Measurements from ENCODE around the gene SH3TC1.

The SH3TC1 gene

GRCh38 chr4:8247047-8247930, 48.2 kb downstream of the SH3TC1 start:
- DNase-seq: no peak

GRCh38 chr4:8248091-8248490, 49.0 kb downstream of the SH3TC1 start:
- DNase-seq: no peak

DNA sequence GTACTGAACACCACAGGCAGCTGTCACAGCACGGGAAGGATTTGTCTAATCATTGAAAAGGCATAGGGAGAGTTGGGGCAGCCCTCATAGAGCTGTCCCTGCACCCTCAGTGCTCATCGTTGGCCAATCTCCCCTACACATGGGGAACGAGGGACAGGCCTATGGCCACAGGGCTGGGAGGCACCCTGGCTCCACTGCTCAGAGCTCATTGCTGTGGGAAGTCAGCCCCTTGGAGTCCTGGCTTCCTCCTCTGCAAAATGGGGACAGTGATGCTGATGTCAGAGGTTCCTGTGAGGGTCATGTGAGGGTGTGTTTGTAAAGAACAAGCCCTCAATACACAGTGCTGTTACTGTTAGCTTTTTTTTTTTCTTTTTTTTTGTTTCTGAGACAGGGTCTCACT, 51.1 kb downstream of the SH3TC1 start:
- no peak for DNase-seq

GRCh38 chr4:8250637-8251036, 51.5 kb downstream of the SH3TC1 start:
- no peak for DNase-seq

DNA sequence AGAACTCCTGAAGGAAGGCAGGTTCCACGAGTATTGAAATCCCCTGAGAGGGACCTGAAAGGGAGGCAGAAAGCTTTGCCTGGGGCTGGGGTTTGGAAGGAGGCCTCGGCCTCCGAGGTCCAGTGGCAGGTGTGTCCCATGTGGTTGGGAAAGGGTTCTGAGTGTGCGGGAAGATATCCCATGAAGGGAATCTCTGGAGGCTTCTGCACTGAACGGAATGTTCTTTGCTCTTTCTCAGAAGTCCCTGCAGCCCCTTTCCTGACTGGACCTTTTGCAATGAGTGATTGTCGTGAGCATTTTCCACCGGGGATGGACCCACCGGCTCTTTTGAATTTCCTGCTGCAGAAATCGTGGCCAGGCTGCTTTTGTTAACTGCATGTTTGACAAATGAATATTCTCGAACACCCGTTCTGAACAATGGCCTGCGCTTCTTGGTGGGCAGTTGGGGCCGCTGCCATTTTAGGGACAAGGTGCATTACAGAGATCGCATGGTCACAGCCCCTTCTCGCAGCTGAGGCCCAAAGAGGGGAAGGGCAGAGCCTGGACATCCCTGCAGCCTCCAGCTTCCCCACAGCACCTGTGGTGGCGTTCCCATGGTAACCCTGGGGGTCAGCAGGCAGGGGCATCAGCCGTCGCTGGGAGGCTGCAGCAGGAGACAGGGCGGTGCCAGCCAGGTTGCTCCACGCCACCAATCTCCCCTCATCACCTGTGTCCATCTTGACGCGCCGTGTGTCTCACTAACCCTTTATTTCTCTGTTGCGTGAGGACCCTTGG, 52.2 kb downstream of the SH3TC1 start:
- no peak for DNase-seq

- no peak for DNase-seq
Measured at GRCh38 chr4:8252301-8253173, 53.4 kb downstream of the SH3TC1 start.

GRCh38 chr4:8254076-8254475, 55.0 kb downstream of the SH3TC1 start:
- no peak for DNase-seq

- DNase-seq: no peak
Measured at GRCh38 chr4:8255698-8256441, 56.8 kb downstream of the SH3TC1 start.

DNA sequence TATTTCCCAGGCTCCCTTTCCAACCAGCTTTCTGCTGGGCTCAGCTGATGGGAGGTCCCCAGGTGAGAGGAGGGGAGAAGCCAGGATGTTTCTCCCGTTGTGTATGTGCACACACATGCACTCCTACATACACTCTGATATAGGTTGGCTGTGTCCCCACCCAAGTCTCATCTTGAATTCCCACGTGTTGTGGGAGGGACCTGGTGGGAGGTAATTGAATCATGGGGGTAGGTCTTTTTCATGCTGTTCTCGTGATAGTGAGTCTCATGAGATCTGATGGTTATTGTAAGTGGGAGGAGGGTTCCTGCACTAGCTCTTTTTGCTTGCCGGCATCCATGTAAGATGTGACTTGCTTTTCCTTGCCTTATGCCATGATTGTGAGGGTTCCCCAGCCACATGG, 58.8 kb downstream of the SH3TC1 start:
- DNase-seq: no peak

DNA sequence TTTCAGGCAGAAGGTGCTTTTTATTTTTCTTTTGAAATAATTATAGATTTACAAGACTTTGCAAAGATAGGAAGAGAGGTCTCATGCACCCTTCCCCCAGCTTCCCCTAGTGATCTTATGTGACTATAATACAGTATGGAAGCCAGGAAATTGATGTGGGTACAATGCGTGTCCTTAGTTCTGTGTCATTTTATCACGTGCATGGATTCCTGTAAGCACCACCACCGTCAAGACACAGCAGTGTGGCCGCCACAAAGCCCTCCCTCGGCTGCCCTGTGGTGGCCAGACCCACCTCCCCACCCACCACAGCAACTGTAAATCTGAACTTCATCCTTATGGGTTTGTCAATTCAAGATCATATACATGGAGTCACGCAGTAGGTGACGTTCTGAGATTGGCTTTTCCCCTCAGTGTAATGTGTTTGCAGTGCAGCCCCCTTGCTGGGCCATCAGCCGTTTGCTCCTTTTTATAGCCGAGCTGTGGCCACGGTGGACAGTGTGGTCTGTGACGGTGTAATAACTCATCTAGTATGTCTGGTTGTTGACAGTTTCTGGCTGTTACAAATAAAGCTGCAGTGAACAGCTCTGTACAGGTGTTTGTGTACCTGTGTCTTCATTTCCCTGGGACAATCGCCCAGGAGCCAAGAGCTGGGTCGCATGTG, 59.6 kb downstream of the SH3TC1 start:
- DNase-seq: no peak

DNA sequence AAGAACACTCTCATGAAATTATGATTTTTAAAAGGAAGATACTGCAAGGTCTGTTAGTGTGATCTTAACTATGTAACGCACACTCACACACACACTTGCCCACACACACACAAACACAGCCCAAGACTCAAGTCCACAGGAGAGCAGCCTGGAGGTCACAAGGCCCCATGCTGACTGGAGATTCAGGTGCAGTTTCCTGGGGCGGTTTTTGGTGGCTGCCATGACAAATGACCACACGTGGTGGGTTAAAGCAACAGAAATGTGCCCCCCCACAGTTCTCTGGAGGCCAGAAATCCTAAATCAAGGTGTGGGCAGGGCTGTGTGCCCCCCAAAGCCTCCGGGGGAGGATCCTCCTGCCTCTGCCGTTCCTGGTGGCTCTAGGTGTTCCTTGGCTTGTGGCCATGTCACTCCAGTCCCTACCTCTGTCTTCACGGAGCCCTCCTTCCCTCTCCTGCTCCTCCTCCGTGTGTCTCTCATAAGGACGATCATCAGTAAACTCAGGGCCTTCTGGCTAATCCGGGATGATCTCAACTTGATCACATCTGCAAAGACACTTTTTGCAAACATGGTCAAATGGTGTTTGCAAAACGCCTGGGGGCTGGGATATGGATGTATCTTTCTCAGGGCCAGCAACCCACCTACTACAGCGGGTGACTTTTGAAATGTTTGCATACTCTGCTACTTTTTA, 60.8 kb downstream of the SH3TC1 start:
- DNase-seq: no peak

GRCh38 chr4:8260656-8261111, 61.6 kb downstream of the SH3TC1 start:
- no peak for DNase-seq

GRCh38 chr4:8261851-8262535, 62.9 kb downstream of the SH3TC1 start:
- no peak for DNase-seq

DNA sequence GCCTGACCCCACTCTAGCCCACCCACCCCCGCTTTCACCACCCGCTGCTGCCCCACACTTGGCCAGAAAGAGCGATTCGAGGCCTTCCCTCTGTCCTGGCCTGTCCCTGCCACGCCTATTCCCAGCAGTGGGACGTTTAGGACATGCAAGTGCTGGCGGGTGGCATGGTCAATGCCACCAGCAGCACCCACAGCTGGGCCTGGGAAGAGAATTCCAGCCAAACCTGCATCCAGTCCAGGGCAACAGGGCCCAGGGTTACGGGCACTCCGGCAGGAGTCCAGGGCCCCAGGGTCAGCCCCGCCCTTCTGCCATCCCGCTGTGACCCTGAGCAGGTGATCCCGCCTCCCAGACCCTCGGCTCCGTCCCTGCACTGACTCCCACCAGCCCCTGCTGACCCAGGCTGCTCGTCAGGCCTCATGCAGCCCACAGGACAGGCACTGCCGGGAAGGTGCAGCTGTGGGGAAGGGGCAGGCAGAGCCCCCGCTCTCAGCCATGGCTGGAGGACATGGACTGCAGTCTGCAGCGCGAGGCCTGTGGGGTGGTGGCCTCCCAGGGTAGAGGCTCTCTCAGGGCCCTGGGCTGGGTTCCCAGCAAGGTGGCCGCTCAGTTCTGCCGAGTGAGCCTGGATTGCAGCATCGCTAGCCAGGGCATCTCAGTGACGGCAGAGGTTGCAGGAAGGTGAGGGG, 63.7 kb downstream of the SH3TC1 start:
- no peak for DNase-seq

DNA sequence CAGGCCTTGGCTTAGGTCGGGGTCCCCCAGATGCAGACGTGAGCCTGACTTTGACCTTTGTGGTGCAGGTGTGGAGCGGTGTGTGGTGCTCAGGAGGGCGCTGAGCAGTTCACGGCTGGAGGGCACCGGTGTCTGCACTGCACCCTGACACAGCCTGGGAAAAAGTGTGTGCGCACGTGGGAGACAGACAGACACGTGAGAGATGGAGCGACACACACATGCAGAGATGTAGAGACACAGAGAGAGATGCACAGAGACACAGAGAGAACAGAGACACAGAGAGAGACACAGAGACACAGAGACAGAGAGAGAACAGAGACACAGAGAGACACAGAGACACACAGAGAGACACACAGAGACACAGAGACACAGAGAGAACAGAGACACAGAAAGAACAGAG, 64.3 kb downstream of the SH3TC1 start:
- no peak for DNase-seq

GRCh38 chr4:8264106-8264505, 65.0 kb downstream of the SH3TC1 start:
- DNase-seq: no peak

- no peak for DNase-seq
Measured at GRCh38 chr4:8265171-8265929, 66.3 kb downstream of the SH3TC1 start.

GRCh38 chr4:8266088-8266487, 67.0 kb downstream of the SH3TC1 start:
- no peak for DNase-seq

- DNase-seq: no peak
Measured at GRCh38 chr4:8266508-8266907, 67.4 kb downstream of the SH3TC1 start.
